ENCODE measurements around the gene NRG3. TPM values are rescaled to one million over a fixed set of nuclear protein-coding genes. Genes with fewer than 3 reads are reported as not detected.

The NRG3 gene
- total and polyA plus RNA-seq, 9 donors, result 0.04 to 4.5 (median 0.15) TPM; not detected in 2

DNA sequence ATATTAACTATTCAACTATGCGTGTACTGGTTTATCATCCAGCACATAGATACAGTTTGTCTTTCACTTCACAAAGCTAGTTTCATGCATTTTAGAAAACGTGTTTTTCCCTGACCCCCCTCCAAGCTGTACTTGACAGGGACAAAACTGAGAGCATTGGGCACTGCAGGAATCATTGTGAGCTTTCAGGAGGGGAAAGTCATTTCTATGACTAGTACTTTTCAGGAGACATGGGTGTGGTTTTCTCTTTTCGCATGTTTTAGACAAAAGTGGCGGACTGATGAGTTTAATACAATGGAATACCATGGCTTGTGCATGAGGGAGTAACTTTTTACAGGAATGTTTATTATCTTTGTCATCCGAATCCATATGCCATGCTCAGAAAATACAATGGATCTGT, 42.7 kb downstream of the NRG3 start:
- no peak for DNase-seq
- Histone ChIP-seq H3K9me3 (no peaks in the 10 kb centered on the region), H3K27me3 (no peaks in the 10 kb centered on the region), H3K4me3 (no peak overlapping the region), H3K27ac (no peak overlapping the region), H3K4me1 (ENCODE audit: insufficient read depth) (no peaks in the 10 kb centered on the region), H3K36me3 (no peaks in the 10 kb centered on the region)
- WGBS, 3 donors, result 55 to 60% (median 60%) methylated on average over 5 of the region's 5 CpGs
- intact Hi-C loops (cut with DNase I), result no loop called here
- TF ChIP-seq EP300 (IDR thresholded peaks at IDR 0.05) (no peak), POLR2A (IDR thresholded peaks at IDR 0.05) (no peak)
- TF ChIP-seq, protein P1, sequence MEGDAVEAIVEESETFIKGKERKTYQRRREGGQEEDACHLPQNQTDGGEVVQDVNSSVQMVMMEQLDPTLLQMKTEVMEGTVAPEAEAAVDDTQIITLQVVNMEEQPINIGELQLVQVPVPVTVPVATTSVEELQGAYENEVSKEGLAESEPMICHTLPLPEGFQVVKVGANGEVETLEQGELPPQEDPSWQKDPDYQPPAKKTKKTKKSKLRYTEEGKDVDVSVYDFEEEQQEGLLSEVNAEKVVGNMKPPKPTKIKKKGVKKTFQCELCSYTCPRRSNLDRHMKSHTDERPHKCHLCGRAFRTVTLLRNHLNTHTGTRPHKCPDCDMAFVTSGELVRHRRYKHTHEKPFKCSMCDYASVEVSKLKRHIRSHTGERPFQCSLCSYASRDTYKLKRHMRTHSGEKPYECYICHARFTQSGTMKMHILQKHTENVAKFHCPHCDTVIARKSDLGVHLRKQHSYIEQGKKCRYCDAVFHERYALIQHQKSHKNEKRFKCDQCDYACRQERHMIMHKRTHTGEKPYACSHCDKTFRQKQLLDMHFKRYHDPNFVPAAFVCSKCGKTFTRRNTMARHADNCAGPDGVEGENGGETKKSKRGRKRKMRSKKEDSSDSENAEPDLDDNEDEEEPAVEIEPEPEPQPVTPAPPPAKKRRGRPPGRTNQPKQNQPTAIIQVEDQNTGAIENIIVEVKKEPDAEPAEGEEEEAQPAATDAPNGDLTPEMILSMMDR (IDR thresholded peaks at IDR 0.05), result no peak

DNA sequence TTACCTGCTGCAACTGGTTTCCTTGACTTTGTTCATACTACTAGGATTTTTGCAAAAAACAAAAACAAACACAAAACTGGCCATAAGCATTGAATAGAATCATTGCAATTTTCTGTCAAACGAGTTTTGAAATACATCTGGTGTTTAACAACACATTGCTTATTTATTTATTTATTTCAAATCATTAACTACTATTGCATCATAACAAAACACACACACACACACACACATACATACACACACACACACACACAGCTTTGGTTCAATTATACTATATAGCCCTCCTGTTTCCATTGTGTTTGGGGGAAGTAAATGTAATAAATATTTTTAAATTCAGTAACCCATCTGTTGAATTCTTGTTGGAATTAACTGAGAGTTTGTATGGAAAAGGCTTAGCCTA, 43.8 kb downstream of the NRG3 start:
- Histone ChIP-seq H3K4me3 (no peak overlapping the region), H3K4me1 (ENCODE audit: insufficient read depth) (no peaks in the 10 kb centered on the region), H3K27me3 (no peaks in the 10 kb centered on the region), H3K27ac (no peak overlapping the region), H3K9me3 (no peaks in the 10 kb centered on the region), H3K36me3 (no peaks in the 10 kb centered on the region)
- intact Hi-C loops (cut with DNase I), result no loop called here
- TF ChIP-seq POLR2A (IDR thresholded peaks at IDR 0.05), result no peak
- TF ChIP-seq, protein P1 (IDR thresholded peaks at IDR 0.05), result no peak
- TF ChIP-seq EP300 (IDR thresholded peaks at IDR 0.05), result no peak
- WGBS, 3 donors, result 55 to 66% (median 59%) methylated on average over 1 of the region's 1 CpG
- DNase-seq, result no peak

DNA sequence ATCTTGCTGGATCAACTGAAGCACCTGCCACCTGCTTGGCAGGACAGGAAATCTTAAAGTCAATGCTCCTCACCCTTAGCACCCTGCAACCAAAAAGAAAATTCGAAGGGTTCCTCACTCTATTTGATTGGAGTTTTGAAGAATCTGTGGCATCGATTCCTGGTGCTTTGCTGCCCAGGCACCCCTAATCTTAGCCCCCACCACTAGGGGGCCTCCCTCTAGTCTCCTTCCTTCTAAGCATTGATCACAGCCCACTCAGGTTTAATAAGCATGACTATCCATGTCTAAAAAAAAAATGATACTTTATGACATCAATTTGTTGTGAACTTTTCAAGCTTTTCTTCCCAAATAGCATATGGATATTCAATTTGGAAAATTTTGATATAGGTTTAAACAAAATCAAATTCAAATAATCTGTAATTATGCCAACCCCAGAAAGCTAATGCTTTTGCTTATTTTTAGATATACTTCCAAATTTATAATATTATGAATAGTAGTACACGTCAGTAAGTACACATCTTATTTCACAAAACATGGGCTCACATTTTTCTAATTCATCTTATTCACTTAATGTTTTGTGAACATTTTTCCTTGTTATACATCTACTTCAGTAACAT, 45.3 kb downstream of the NRG3 start:
- Histone ChIP-seq H3K4me1 (ENCODE audit: insufficient read depth) (no peaks in the 10 kb centered on the region), H3K27ac (no peak overlapping the region), H3K4me3 (no peak overlapping the region), H3K36me3 (no peaks in the 10 kb centered on the region), H3K9me3 (no peaks in the 10 kb centered on the region), H3K27me3 (no peaks in the 10 kb centered on the region)
- 54 to 78% (median 57%) methylated on average over 3 of the region's 3 CpGs for WGBS, 3 donors
- no peak for DNase-seq
- intact Hi-C loops (cut with DNase I), result no loop called here
- no peak for TF ChIP-seq EP300 (IDR thresholded peaks at IDR 0.05)
- TF ChIP-seq, protein P1 (IDR thresholded peaks at IDR 0.05), result no peak
- TF ChIP-seq POLR2A (IDR thresholded peaks at IDR 0.05), result no peak

DNA sequence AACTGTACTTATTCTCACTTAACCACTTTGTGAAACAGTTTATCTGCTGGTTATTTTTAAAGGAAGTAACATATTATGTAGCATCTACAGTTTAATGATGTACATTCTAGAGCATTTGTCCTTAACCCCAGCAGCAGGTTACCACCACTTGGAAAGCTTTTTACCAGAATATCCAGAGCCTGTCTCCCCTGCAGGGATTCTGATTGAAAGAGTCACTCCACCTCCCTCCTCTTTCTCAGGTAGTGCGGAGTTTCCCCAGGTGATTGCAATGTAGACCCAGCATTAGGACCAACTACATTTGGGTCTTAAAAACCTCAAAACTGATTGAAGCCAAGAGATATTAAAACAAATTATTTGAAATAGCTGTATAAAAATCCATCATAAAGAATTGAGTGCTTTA, 53.1 kb downstream of the NRG3 start:
- no peak for DNase-seq
- Histone ChIP-seq H3K27me3 (no peaks in the 10 kb centered on the region), H3K4me3 (no peak overlapping the region), H3K27ac (no peak overlapping the region), H3K36me3 (no peaks in the 10 kb centered on the region), H3K4me1 (ENCODE audit: insufficient read depth) (no peaks in the 10 kb centered on the region), H3K9me3 (no peaks in the 10 kb centered on the region)
- intact Hi-C loops (cut with DNase I), result no loop called here
- TF ChIP-seq, protein P1 (IDR thresholded peaks at IDR 0.05), result no peak
- TF ChIP-seq POLR2A (IDR thresholded peaks at IDR 0.05) (no peak), EP300 (IDR thresholded peaks at IDR 0.05) (no peak)
- 96 to 97% (median 97%) methylated on average over 1 of the region's 1 CpG for WGBS, 3 donors

Data from ovary (tissue), 9 donors.